Stimulated activated CD8-positive, alpha-beta memory T cell treated with anti-CD3 and anti-CD28 coated beads, Interleukin-12 subunit alpha, Interleukin-12 subunit beta, amount 100 ng/mL, for 24 hours (primary cell): ENCODE measurements around the gene TIAM1.
A peak's percentile ranks its signal among the peaks of the same experiment; 100 is the strongest.

Experiments
- DNase-seq: peaks from one replicate; pipeline ENCODE4 v3.0.0-alpha.2; 2020; ENCODE audit errors: extremely low read depth

Gene TIAM1

DNA sequence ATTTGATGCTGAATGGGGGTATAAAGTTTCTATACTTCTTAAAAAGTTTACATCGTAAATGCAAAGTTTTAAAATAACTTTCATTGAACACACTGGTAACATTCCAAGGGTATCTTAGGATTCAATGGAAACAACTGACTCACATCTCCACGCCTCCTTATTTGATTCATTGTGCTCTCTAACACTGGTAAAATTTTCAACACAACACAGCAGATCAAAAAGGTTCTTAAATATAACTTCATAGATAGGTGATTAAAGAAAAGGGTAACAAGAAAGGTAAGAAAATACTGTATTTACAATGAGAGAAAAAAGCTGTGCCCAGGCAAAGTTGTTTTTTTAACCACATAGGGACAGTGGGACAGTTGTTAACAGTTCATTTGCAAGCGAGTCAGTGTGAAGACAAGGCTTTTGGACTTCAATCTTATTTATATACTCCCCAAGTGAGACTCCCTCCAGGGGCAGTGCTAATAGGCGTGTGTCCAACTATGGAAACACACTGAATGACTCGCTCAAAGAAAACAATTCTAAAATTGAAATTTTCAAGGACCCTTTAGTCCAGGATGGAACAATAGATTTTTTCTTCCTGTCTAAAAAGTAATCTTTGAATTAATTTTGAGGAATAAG, 140.5 kb downstream of the TIAM1 start:
- DNase-seq = no peak

DNA sequence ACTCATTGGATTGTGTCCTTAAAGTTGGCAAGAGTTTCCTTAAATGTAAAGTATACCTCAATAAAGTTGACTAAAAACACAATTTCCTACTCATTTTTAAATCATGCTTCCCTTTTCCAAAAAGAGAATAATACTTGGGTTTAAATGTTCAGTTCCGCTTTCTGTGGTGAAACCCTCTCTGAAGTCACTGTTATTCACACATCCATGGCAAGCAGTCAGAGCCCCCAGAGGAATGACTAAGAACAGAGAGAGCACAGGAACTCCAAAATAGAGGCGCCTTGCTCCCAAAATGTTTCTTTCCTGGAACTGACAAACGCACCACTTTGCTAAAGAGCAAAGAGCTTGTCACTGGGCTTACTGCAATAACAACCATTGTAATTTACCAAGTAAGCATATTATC, 142.5 kb downstream of the TIAM1 start:
- no peak for DNase-seq

DNA sequence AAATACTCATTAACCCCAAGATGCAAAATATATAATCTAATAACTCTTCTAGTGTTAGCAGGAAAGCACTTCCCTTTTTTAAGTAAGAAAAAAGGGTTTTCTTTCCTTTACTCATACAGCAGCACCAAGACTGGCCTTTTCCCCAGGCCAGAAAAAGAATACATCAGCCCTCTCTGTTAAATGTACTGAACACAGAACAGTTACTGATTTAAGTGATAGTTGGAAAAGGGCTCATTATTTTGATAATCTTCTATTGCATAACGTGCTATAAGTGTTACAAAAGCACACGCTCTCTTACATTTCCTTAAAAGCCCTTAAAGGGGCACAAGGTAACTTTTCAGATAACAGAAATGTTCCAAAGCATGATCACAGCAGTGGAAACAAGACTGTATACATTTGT, 142.9 kb downstream of the TIAM1 start:
- no peak for DNase-seq

DNA sequence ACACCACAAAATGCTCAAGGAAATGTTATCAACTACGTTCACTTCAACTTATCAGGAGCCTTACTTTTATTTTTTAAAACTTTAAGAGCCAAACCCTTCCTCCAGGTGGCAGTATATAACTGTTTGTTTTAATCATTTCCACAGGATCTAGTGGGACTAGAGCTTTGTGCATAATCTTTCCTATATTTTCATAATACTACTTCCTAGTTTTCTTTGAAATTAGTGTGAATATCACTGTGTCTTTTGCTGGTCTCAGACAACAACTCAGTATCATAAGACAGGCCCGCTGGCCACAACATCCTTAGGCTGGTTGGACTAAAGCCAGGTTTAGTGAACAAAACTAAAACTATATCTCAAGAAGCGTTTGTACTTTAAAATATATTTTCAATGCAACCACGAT, 145.5 kb downstream of the TIAM1 start:
- DNase-seq = no peak

DNA sequence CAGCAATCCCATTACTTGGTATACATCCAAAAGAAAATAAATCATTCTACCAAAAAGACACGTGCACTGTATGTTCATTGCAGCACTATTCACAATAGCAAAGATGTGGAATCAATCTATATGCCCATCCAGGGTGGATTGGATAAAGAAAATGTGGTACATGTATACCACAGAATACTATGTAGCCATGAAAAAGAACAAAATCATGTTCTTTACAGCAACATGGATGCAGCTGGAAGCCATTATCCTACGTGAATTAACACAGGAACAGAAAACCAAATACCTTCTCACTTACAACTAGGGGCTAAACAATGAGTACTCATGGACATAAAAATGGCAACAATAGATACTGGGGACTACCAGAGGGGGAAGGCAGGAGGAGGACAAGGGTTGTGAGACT, 147.3 kb downstream of the TIAM1 start:
- no peak for DNase-seq

DNA sequence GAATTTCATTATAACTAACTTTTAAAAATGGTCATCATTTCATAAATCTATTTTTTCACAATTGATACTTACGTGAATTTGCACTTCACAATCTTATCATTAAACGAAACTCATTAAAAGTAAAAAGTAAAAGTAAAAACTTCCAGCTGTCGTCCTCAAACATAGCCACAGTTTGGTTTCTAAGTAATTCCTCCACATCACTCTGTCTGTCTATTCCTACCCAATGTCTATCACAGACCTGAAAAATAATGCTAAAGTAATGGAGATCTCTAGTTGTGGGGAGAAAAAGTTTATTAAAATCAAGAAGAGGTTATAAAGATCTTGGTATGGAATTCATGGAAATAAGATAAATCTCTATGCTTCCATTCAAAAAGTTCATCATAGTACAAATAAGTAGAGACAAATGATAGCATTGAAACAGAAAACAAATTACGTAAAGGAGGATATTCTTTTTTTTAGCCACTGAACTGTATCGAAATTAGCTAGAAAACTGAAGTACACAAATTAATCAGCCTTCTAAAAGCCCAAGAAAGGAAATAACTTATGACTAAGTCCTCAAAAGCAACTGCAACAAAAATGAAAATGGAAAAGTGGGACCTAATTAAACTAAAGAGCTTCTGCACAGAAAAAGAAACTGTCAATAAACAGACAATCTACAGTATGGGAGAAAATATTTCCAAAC, 148.6 kb downstream of the TIAM1 start:
- no peak for DNase-seq

DNA sequence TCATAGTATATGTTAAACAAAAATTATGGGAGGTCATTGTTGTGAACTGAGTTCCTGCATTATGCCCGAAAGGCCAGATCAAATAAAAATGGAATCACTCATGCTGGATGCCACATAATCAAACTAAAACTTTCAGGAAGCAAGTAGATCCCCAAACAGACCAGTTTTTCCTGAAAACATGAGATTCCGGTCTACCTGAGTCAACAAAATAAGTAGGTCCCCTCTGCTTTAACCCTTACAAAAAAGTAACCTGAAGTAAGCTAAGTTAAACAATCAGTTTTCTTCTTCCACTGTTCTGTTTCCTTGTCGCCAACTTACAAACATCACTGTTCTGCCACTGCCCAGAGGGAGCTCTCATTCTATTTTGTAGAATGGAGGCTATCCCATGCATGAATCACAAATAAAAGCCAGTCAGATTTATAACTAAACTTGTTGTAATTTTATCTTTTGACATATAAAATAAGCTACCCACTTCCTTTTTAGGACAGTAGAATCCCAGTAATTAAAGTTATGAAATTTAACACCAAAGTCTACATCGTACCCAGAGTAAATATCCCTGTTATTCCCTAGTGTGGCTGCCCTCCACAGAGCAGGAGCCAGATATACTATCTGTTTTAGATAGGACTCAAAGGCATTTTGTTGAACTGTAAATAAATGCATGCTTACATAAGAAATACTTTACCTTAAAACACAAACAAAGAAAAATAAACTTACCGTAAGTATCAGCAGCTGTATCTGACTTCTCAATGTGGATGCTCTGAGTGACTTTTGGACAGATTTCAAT, 149.4 kb downstream of the TIAM1 start:
- DNase-seq = no peak

DNA sequence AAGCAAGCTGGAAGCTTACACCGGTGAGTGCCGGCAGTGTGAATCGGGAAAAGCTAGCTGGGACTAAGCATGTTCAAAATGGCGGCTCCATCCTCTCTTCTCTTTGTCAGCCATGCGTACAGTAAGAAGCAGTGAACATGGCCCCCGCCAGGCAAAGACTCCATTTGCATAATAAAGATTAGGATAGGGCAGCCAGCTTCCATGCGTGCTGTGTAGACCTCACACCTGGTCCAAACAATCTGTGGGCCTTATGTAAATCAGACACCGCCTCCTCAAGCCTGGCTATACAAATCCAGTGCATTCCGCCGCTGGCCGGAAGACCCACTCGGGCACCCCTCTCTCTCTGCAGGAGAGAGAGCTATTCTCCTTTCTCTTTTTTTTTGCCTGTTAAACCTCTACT, 150.3 kb downstream of the TIAM1 start:
- DNase-seq = no peak

DNA sequence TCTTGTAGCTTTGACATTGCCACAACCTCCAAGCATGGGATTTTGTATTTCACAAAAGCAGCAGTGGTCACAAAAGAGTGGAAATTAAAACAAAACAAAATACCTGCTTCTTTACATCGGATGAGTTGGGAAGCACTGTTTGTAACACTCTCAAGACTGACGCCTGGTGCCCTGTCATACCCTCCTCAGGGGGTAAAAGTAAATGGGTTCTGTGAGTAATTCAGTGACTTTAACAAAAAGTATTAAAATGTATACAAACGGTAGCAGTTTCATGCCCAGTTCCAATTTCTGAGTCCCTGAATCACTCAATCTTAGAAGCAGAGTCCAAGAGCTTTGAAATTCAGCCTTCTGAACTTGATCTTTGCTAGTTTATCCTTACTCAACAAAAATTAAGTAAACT, 152.5 kb downstream of the TIAM1 start:
- DNase-seq = no peak

DNA sequence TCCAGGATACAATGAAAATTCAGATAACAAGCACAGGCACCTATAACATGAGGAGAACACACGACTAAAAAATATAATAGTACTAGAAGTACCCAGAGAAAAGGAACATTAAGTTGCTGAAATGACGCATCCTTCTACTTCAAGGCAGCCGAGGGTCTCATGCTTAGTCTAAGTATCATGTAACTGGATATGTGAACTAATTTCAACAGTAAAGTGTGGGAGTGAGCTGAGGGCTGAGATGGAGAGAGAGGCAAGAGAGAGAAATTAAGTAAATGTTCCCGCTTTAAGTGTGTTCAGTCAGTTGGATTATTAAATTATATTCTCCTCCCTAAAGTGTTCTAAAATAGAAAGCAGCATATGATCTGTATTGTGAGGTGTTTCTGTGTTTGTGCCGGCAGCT, 153.5 kb downstream of the TIAM1 start:
- DNase-seq = no peak

DNA sequence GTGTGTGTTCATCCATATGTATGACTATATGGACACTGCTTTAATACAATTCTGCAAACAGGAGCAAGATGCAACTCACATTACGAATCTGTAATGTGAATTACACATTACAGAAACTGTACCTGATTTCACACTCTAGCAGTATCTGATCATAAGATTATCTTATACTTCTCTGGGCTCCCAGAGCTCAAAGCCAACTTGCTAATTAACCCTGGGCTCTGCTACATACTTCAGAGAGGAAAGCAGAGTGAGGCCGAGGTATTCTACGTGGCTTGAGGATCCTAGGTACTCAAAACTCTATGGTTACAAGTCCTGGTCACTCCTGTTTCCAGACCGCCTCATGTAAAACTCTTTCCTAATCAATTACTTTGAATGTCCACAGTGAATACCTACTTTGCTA, 156.6 kb downstream of the TIAM1 start:
- no peak for DNase-seq

DNA sequence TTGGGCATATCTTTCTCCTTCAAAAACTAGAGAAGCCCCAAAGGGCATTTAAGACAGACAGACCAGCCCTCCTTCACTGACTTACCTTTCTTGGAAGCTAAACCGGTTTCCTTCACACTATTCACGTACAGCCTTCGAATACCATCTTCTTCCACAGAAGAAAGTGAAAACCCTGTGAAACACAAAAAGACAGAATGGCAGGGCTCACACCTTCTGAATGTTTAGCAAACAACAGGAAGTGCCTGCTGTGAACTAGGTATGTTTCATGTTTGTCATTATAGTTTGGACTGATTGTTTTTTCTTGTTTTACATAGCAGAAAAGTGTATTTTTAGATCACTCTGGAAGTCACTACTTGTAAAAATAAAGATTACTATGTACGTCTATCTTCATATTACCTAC, 157.1 kb downstream of the TIAM1 start:
- DNase-seq = no peak

DNA sequence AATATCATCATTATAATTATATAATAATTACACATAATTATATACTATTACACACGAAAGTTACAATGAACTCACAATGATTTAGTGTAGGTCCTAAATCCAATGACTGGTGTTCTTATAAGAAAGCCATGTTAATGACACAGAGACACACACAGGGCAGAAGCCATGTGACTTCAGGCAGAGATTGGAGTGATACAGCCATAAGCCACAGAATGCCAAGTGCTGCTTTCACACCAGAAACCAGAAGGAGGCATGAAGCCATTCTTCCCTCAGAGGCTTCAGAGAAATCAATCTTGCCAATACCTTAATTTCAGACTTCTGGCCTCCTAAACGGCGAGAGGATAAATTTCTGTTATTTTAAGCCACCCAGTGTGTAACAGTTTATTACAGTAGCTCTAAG, 158.4 kb downstream of the TIAM1 start:
- DNase-seq = no peak

DNA sequence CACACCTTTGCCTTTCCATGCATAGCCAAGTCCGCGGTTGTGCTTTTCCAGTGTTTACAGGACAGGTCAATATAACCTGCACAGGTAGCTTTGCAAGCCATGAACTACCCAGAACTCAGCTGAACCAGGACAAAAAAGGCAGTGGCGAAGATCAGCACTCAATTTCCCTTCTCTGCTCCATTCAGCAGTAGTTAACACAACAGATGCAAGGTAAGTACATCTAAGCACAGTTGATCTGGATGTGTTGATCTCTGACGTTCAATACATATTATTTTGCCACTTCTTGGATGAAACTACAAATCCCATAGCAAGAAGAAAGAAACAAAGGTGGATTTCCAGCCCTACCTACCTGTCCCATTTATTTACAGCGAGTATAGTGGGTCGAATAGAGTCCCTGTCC, 159.2 kb downstream of the TIAM1 start:
- DNase-seq = no peak

DNA sequence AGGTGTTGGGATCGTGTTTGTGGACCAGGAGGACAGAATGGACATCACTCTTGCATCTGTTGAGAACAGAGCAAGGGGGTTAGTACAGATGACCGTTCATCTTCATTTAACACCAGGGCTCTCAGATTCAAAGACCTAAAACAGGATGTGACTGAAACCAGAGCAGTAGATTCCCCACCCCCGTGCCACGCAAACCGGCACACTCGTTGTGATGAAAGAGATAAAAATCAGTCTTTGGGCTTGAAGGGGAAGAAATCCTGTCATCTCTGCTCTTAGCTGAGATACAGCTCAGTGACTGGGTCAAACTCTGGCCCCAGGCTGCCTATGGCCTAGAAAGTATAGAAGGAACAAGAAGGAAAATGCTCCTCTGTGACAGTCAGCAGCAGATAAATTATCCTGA, 159.6 kb downstream of the TIAM1 start:
- peak; percentile 28 for DNase-seq

DNA sequence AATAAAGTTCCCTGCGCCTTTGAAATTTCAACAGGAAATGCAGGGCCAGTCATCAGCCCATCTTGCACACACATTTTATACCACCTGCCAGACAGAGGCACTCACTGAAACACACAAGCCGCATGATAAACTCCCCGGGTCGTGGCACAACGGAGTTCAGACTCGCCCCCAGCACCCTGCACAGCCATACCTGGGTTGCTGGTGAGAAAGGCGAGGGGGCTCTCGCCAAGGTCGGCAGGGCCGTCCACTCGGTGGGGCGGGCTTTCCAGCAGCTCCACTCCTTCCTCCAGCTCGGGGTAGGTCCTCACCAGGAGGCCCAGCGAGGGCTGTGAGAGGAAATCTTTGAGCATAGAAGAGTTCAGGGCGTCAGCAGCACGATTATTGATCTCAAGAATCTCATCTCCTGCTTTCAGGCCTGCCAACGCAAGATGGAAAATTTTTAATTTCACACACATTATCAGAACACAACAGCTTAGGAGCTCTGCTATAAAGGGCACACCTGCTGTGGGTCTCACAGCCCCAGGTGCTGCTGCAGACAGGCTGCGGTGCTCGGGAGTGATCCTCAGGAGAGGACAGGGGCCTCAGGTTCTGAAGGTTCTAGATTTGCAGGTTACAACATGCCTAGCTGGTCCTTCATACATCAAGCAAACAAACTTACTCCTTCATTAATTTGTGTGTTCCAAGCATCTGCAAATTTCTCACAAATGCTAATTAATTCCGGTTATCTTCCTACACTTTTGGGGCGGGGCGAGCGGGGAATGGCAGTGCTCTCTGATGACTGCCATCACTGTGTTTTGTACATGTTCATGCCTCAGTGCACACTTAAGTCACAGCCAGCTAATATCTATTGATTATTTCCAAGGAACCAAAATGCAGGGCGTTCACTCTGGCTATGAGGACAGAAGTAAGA, 161.6 kb downstream of the TIAM1 start:
- DNase-seq = peak; percentile 17

DNA sequence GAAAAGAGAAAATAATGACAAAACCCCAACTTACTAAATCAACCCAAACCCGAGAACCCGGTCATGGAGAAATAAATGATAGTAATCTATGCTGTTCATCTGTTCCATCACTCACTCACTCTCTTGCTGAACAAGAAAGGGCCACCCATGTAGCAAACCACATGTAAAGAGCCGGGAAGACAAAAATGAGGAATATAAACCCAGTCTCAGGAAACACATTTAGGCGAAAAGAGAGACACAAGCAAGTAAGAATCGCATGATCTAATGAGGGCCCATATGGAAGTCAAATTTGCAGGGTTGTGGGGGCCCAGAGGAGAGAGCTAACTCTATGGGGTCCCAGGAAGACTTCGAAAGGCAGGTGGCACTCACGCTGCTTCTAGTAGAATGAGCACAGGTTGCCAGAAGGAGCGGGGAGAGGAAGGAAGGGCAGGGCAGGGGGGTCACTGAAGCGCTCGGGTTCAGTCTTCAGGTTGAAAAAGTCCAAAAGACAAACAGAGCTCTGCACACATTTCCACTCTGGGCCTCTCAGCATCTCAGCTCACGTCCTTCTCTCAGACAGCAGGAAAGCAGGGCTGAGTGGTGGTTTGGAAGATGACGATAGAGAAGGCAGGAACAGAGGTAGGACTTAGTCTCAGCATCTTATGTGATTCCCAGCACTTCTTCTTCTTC, 162.8 kb downstream of the TIAM1 start:
- no peak for DNase-seq

DNA sequence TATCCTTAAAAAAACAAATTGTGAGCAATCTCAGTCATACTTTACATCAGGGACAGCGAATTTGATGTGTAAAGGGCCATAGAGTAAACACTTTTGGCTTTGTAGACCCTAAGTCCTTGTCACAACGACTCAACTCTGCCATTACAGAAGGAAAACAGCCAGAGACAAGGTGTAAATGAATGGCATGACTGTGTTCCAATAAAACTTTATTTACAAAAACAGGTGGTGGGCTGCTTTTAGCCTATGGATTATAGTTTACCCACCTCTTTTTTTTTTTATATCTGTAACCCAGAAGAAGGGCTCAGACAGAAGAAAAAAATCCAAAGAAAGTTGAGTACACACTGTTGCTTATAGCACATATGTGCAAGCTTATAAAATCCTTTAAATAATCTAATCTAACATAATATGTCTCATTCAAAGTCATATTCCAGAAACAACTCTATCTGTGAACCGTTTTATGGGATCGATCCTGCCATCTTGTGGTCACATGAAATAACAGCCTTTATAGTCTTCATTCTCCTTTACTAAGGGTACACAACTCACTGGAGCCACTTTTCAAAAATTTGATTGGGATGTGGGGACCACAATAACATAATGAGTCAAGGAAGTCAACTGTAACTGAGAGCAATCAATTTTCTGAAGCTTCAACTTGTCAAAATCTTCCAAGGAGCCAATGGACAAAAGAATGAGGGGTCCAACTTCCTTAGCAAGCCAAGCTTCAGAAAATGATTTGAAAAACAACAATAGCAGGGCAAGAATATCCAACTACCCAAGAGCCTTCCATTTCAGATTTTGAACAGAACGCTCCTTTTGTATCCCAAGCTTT, 163.6 kb downstream of the TIAM1 start:
- no peak for DNase-seq

DNA sequence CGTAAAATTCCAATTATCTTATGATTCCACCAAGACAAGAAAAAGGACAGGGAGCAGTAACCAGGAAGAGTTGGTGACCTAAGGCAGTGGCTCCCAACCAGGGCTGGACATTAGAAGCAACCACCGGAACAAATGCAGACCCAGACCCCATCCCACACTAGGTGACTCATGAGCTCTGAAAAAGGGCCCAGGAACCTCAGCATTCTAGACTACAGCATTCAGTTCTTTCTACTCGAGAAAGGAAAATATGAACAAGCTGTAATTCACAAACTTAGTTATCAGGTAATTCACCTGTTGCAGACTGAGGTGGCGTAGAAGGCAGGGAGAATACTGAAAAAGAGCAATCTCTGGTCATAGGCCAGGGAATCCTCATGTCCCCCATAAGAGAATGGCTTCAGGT, 167.3 kb downstream of the TIAM1 start:
- DNase-seq = no peak

DNA sequence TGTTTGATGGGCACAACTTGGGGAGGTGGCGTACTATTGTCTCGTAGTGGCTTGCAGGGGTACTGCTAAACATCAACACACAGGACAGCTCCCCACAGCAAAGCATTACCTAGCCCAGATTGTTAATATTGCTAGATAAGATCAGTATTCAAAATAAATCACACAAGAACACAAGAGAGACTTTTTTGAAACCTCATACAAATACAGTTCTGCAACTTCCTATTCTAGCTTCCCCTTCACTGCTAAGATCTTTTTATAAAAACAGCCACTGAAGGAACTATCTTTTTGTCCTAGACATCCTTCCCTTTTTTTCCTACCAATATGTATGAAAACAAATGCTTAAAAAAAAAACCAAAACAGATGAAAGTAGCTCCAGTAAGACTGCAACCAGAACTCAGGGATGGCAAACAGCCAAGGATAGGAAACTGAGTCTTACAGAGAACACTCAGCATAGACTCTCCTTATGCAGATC, 167.9 kb downstream of the TIAM1 start:
- DNase-seq = no peak
